ENCODE data around the gene AQP1. TPM values are rescaled to one million over a fixed set of nuclear protein-coding genes. Genes with fewer than 3 reads are reported as not detected.

AQP1 gene
- total RNA-seq, 4 donors from 2014 or later: 74.8 to 310 (median 175) TPM

GRCh38 chr7:30912021-30912730 is 523 bp downstream of the AQP1 start:
- TF ChIP-seq CTCF (IDR thresholded peaks at IDR 0.05; ENCODE audit: low read depth): no peak

- no peak for TF ChIP-seq CTCF (IDR thresholded peaks at IDR 0.05; ENCODE audit: low read depth)
These were observed 1.0 kb downstream of the AQP1 start for GRCh38 chr7:30912731-30912985.

GRCh38 chr7:30912986-30913811 is 1.5 kb downstream of the AQP1 start:
- TF ChIP-seq CTCF (IDR thresholded peaks at IDR 0.05; ENCODE audit: low read depth): no peak

- TF ChIP-seq CTCF (IDR thresholded peaks at IDR 0.05; ENCODE audit: low read depth): no peak
These were observed 2.3 kb downstream of the AQP1 start for GRCh38 chr7:30913821-30914515.

GRCh38 chr7:30914596-30914995 is 2.9 kb downstream of the AQP1 start:
- TF ChIP-seq CTCF (IDR thresholded peaks at IDR 0.05; ENCODE audit: low read depth): no peak

GRCh38 chr7:30915005-30915601 is 3.5 kb downstream of the AQP1 start:
- TF ChIP-seq CTCF (IDR thresholded peaks at IDR 0.05; ENCODE audit: low read depth): no peak

- TF ChIP-seq CTCF (IDR thresholded peaks at IDR 0.05; ENCODE audit: low read depth): no peak
These were observed 4.1 kb downstream of the AQP1 start for GRCh38 chr7:30915751-30916150.

Data from subcutaneous adipose tissue (tissue), 4 donors.